Fibroblast of skin of left quadriceps (primary cell): Measurements from ENCODE around the gene TIAM2.

Source experiments
- DNase-seq, 2 experiments: peaks; one replicate each; pipeline ENCODE4 v3.0.0-alpha.2; 2013; ENCODE audit warnings: low read depth in 2 of 2

Gene TIAM2

DNA sequence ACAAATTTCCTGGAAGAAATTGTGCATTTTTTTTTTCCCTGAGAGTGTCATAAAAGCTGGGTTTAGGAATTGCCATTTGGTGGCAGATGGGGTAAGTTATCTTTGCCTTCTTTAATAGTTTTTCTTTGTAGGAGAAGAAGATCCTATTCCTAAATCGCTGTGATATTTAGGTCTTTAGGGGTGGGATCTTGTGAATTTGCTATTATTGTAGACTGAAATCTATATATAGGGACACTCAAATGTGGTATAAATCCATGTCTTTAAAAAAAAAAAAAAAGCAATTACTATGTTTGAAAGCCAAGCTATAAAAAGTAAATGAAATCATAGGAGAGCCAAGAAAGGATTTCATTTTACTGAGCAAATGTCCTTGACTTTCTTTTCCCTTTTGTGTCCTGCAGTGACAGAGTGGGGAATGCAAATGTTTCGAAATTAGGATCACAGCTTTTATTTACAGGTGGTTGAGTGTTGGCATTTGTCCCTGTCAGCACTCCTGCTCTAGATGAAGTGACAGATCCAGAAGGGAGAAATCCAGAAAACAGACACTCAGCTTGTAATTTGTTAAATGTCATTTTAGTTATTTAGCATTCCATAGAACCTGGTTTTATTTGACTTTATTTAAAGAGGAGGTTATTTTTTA, 29.4 kb downstream of the TIAM2 start:
- no peak for DNase-seq

DNA sequence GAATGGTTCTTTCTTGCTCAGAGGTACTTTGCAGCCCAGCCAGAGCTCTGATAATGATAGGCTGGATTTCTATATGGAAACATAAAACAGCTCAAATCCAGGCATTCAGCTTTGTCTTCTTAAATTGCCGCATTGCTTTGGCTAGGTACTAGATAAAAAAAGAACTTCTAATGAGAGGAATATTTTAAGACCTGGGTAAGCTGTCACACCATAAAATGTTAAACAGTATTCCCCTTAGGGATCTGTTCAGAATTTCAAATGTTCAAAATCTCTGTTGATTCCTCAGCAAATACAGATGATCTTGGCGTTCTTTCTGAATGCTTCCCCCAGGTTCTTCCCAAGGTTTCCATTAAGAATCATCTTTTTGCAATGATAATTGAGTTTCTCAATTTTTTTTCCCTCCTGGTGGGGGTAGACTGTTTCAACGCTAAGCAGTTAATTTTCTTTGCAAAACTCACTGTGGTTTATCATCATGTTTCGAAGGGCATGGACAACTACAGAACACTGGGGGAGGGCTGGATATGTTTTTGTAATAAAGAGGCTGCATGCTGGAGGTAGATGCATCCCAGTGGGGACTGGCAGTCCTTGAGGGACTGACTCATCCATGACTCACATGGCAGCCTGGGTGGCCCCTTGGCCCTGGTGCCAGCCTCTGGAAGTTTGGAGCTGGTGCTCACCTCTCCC, 31.0 kb downstream of the TIAM2 start:
- peak; percentile 85 to 86 for DNase-seq

DNA sequence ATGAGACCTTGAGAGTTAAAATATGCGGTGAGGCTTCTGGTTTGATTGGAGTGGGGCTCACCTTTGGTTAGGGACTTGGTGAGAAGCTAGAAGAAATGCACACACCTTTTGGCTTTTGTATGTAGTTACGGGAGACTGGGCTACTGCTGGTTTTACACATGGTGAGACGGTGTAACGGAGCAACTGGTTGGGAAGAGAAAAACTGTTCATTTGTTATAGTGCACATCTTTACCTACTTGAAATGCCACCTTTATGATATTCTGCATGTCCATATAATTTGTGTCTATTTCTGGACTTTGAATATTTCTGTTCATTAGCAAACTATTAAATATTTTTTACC, 31.6 kb downstream of the TIAM2 start:
- DNase-seq = no peak

GRCh38 chr6:155030148-155030720, 35.1 kb downstream of the TIAM2 start:
- no peak for DNase-seq

GRCh38 chr6:155031091-155031490, 36.0 kb downstream of the TIAM2 start:
- no peak for DNase-seq

DNA sequence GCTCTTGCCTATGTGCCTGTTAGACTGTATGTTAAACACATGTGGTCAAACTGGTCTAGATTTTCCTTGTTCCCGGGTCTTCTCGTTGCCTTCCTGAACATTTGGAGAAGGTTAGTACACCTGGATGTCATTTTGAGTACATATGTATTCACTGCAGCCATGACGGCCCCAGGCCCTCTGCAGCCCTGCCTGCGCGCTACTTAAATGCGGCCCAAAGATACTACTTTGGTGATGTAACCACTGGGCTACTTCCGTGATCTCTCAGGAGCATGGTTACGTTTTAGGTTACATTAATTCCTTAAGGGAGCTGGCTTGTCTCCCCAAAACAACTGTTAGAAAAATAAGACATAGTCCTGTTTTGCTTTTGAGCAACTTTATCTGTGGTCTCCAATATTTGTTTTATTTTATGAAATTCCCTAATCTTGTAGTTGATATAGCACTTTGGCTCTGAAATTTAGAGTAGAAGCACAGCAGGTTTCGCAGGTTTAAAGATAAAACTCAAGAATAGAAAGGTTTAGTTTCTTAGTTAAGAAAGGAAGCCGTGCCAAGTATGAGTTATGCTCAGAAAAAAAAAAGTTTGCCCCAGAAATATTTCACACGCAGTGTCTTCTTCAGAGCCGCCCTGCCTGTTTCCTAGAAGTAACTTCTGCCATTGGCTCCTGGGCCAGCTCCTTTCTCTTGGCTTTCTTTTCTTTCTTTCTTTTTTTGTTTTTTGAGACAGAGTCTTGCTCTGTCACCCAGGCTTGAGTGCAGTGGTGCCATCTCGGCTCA, 38.1 kb downstream of the TIAM2 start:
- DNase-seq = no peak

- no peak for DNase-seq
These were observed 41.8 kb downstream of the TIAM2 start for GRCh38 chr6:155036907-155037306.

DNA sequence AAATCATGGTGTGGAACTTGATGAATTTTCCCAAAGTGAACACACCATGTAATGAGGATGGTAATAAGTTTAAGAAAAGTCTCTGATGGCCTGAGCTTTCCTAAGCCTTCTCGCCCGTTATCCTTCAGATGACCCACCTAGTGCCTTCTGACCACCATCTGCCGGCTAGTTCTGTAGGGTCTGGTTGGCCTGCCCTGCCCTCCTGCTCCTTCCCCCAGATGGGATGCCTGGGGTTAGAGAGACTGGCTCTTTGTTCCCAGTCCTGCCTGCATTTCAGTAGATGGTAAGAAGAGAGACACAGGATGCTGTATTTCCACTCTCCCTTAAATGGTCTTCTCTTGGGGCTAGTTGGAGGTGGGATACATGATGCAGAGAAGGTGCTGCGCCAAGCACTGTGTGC, 43.0 kb downstream of the TIAM2 start:
- no peak for DNase-seq

DNA sequence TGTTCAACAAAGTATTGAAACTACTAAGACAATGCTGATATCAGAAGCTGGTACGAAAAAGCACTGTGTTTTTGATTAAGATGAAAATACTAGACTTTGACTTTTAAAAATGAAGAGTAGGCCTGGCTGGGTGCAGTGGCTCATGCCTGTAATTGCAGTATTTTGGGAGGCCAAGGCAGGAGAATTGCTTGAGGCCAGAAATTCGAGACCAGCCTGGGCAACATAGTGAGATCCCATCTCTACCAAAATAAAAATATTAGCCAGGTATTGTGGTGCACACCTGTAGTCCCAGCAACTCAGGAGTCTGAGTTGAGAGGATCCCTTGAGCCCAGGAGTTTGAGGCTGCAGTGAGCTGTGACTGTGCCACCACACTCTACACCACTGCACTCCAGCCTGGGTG, 43.4 kb downstream of the TIAM2 start:
- DNase-seq = no peak

DNA sequence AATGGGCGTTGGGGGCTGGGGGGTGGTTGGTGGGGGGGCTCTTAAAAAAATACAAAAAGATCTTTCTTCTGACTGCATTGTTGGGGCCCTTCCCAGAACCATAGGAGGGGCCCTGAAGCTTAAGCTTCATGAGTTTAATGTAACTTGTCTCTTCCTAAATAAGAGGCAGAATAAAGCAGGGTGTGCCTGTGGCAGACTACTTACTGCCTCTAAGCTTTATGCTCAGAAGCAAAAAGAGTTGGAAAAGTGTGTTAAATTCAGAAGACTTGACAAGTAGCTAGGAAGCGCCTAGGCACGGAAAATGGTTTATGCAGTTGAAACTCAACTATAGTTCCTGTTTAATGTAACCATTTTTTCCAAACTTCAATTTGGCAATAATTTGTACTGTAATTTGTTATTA, 44.5 kb downstream of the TIAM2 start:
- no peak for DNase-seq

DNA sequence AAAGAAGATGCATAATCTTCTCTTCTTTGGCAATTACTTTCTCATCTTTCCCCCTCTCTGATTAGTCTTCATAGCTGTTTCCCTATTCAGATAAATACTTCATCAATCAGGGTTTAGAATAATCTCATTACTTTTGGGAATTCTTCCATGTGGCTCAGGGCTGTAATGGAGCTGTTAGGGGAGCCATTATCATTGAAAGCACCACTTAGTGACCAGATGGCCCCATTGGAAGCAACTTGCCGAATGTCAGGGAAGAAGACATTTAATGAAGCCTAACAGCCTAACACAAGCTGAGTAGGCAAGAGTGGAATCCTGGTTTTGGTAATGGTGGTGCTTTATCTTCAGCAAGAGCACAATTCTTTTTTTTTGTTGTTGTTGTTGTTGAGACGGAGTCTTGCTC, 45.0 kb downstream of the TIAM2 start:
- DNase-seq = no peak

DNA sequence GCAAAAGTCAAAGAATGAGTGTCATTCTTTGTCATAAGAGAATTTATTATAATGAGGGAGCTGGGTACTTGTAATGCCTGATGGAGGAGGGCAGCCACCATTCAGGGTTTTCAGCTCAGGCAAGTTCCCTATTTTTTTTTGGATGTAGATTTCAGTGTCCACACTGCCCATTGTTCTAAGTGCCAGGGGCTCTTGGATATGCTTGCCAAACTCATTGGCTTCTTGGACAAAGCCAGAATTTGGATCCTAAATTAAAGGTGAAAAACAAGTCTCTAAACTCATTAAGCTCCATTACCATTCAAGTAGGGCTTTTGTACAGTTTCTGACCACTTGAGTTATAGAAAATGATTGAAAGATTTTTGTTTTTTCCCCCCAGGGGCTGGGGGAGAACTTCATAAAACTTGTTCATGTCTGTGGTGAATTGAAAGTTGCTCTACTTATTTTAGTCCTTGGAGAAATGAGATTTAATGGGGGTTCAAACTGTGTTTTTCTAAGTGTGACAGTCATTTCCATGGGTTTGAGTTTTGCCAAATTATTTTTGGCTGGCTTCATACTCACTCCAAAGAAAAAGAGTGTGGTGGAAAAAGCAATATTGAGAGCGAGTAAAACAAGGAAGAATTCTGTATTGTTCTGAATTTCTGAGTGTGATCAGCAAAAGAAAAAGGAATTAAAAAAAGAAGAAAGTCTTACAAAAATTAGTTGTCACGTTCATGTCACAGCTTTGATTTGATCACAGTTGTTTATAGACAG, 46.0 kb downstream of the TIAM2 start:
- DNase-seq = no peak

DNA sequence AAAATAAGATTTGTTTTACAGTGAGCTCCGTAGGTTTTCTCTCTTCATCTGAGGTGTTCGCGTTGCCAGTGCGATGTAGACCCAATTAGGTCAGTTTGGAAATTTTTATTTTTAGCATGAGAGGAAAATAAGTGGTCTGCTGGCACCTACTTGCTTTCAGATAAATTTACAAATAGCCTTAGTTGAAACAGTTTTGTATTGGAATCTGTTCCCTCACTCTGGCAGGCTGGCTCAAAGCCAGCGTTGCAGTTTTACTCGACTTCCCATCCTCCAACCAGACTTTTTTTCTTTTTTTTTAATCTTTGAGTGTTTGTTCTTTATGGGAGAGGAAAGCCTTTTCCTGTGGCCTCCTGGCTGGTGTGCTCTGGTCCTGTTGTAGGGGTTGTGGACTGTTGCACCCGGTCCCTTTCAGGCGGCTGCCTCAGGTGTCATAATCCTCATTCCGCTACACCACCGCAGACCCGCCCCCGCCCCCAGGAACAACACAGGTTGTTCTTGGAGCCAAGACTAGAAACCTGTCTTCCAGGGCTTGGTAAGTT, 46.7 kb downstream of the TIAM2 start:
- DNase-seq = no peak

DNA sequence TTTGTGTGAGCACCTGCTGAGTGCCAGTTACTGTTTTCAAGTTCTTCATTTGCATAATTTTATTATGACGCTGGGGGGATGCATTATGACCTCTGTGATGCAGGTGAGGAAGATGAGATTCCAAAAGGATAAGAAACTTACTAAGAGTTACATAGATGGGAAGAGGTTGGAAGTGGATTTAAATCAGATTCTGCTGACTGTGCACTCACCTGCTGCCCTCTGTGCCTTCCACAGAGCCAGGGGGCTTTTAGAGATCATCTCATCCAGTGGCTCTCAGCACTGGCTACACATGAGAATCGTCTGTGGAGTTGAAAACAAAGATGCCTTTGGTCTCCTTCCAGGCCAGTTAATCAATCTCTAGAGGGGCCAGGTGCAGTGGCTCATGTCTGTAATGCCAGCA, 47.9 kb downstream of the TIAM2 start:
- DNase-seq = no peak

DNA sequence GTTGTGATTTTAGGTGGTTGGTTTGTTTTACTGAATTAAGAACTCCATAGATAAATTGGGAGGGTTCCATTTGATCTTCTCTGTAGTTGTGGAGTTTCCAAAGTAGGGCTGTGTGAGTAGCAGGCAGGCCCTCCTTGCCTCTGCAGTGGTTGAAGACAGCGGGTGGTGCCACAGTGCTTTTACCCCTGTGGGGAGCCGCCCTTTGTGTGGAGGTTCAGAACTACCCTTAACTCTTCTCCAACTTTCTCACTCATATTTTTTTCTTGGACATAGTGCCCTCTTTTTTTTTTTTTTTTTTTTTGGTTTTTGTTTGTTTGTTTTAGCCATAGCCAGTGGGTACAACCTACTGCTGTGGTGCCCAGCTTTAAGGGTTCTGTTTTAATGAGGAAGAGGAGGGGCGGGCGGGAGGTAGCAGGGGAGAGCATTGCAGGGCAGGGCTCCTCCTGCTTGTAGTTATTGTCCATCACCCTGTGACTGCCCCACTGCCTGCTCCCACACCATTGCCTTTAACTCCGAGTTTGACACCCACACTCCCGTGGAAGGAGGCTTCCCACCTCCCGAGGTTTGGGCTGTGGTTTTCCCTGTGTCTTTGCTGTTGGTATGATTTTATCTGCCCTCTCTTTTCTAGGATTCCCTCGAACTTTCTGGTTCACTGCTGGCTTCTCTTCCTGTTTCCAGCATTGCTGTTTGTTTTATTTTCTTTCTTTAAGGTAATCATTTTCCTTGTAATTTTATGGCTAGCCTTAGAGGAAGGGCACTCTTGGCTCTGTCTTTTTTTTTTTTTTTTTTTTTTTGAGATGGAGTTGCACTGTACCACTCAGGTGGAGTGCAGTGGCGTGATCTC, 50.7 kb downstream of the TIAM2 start:
- DNase-seq = no peak

- no peak for DNase-seq
These were observed 52.4 kb downstream of the TIAM2 start for GRCh38 chr6:155047523-155047922.

GRCh38 chr6:155050311-155050710, 55.2 kb downstream of the TIAM2 start:
- no peak for DNase-seq

- no peak for DNase-seq
These were observed 59.6 kb downstream of the TIAM2 start for GRCh38 chr6:155054491-155055250.

GRCh38 chr6:155055729-155056128, 60.6 kb downstream of the TIAM2 start:
- DNase-seq = no peak

DNA sequence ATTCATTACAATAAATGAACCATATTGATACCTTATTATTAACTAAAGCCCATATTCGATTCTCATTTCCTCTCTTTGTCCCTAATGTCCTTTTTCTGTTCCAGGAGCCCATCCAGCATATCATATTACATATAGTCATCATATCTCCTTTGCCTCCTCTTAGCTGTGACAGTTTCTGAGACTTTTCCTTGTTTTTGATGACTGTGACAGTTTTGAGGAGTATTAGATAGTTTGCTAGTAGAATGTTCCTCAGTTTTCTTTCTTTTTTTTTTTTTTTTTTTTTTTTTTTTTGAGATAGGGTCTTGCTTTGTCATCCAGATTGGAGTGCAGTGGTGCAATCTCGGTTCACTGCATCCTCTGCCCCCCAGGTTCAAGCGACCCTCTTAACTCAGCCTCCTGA, 61.6 kb downstream of the TIAM2 start:
- DNase-seq = no peak
